K562 (cell line): ENCODE results near the gene IL17D. TPM values are rescaled to one million over a fixed set of nuclear protein-coding genes. Genes with fewer than 3 reads are reported as not detected.

Experiments
- ATAC-seq: fragments of 200-7000 bp; cut with Tn5 transposase; 3 replicates; pipeline ENCODE4 v1.9.1; 2020; ENCODE audit warnings: moderate library complexity
- BruUV-seq: library from RNA; stranded (reverse); fragments of 400-500 nt; replicated peaks from 2 replicates; lab custom pipeline; 2021; lab: Mats Ljungman, UMichigan
- CTCF ChIA-PET: fragments of 300-600 bp; formaldehyde crosslinking; extraction: SDS; loops from one replicate; lab custom pipeline; 2021; ENCODE audit warnings: low intra/inter-chr PET ratio; lab: Yijun Ruan, JAX
- POLR2A ChIA-PET: fragments of 300-600, 350-650 bp; sonication (Branson Sonifier 250); formaldehyde crosslinking; extraction: SDS; loops from one replicate; lab custom pipeline; 2021; ENCODE audit warnings: antibody characterized with exemption, inconsistent platforms; lab: Yijun Ruan, JAX
- DNase-seq, 4 experiments: peaks; one replicate each; pipeline versions ENCODE4 v3.0.0 to v3.0.0-alpha.2; 2011 to 2018; ENCODE audit warnings: low spot score in 3 of 4, mixed read lengths in 3 of 4; ENCODE audit errors: extremely low read depth in 1 of 4
- FAIRE-seq: peaks from 2 replicates; lab custom pipeline; 2011; peaks lifted over from hg19 to GRCh38; lab: Jason Lieb, UNC
- H2AFZ ChIP-seq: 2 replicates; pipeline ENCODE4 v1.6.0; 2011; ENCODE audit warnings: low read depth, low read length, control low read depth, inconsistent platforms
- H3K27ac ChIP-seq: fragments of 200-600 bp; 3 replicates; pipeline ENCODE4 v1.8.0; 2011; ENCODE audit warnings: low read depth, mild to moderate bottlenecking, control low read depth, inconsistent platforms, low read length, moderate library complexity, mixed read lengths; ENCODE audit errors: extremely low read depth
- H3K27me3 ChIP-seq, 2 experiments: fragments of 300-600 bp in 1 of 2; 2 replicates in 1 of 2; 3 replicates in 1 of 2; pipeline versions ENCODE4 v1.6.0 to v1.8.0; 2011; ENCODE audit warnings: inconsistent platforms in 2 of 2, low read length in 2 of 2, mild to moderate bottlenecking in 1 of 2, mixed read lengths in 1 of 2, moderate library complexity in 1 of 2; ENCODE audit not compliant: control insufficient read depth in 2 of 2, insufficient read depth in 2 of 2
- H3K36me3 ChIP-seq: fragments of 300-600 bp; 3 replicates; pipeline ENCODE4 v1.8.0; 2011; ENCODE audit warnings: mild to moderate bottlenecking, low read length, inconsistent platforms; ENCODE audit not compliant: control insufficient read depth, insufficient read depth
- H3K4me1 ChIP-seq, 2 experiments: fragments of 200-600 bp in 1 of 2; replicated peaks in 1 of 2; 2 replicates in 1 of 2; 3 replicates in 1 of 2; pipeline versions ENCODE4 v1.5.1 to v1.8.0; 2011; ENCODE audit warnings: inconsistent platforms in 2 of 2, low read length in 2 of 2, mild to moderate bottlenecking in 1 of 2, mixed read lengths in 1 of 2, moderate library complexity in 1 of 2; ENCODE audit not compliant: control insufficient read depth in 2 of 2, insufficient read depth in 2 of 2
- H3K4me2 ChIP-seq: 2 replicates; pipeline ENCODE4 v1.6.1; 2011; ENCODE audit warnings: low read length, control low read depth, inconsistent platforms, mixed read lengths; ENCODE audit not compliant: insufficient read depth
- H3K4me3 ChIP-seq: fragments of 200-600 bp; sonication (generic), shearing (Covaris generic); 2 replicates; pipeline ENCODE4 v1.5.1; 2016; ENCODE audit warnings: control low read depth, inconsistent platforms
- H3K79me2 ChIP-seq: fragments of 200-600 bp; 3 replicates; pipeline ENCODE4 v1.8.0; 2011; ENCODE audit warnings: low read length, inconsistent platforms; ENCODE audit not compliant: control insufficient read depth, insufficient read depth
- H3K9ac ChIP-seq, 2 experiments: 2 replicates each; pipeline versions ENCODE4 v1.6.0 to v1.6.1; 2011; ENCODE audit warnings: low read depth in 2 of 2, low read length in 2 of 2, control low read depth in 1 of 2, inconsistent platforms in 1 of 2, mild to moderate bottlenecking in 1 of 2, mixed read lengths in 1 of 2; ENCODE audit not compliant: insufficient read depth in 1 of 2
- H3K9me1 ChIP-seq: one replicate; pipeline ENCODE4 v1.6.0; 2011; ENCODE audit warnings: inconsistent platforms, mild to moderate bottlenecking, low read length, moderate library complexity; ENCODE audit not compliant: control insufficient read depth, insufficient read depth
- H3K9me3 ChIP-seq: replicated peaks from 2 replicates; pipeline ENCODE4 v1.5.1; 2011; ENCODE audit warnings: low read depth, low read length, inconsistent platforms; ENCODE audit not compliant: control insufficient read depth, insufficient read depth
- H4K20me1 ChIP-seq: replicated peaks from 2 replicates; pipeline ENCODE4 v1.6.1; 2011; ENCODE audit warnings: low read length, inconsistent platforms, mixed read lengths; ENCODE audit not compliant: control insufficient read depth, insufficient read depth
- GABPB1 ChIP-seq: sonication (generic); formaldehyde crosslinking; IDR thresholded peaks from 2 replicates; pipeline ENCODE4 v1.8.0; 2022; ENCODE audit warnings: mild to moderate bottlenecking, missing genetic modification reagents
- HMGN3 ChIP-seq: IDR thresholded peaks from 2 replicates; pipeline ENCODE4 v1.6.1; 2011; ENCODE audit warnings: borderline replicate concordance, low read depth, mild to moderate bottlenecking, mixed read lengths, low read length; ENCODE audit not compliant: insufficient read length; ENCODE audit errors: extremely low read depth
- MNT ChIP-seq, 2 experiments: fragments of 450-650 bp; conservative IDR thresholded peaks; 2 replicates each; pipeline ENCODE4 v1.6.1; 2017; ENCODE audit warnings: mild to moderate bottlenecking in 2 of 2, moderate library complexity in 2 of 2
- POLR2AphosphoS5 ChIP-seq: IDR thresholded peaks from 2 replicates; pipeline ENCODE4 v1.6.1; 2011; ENCODE audit warnings: mild to moderate bottlenecking, low read depth, low read length, moderate library complexity; ENCODE audit not compliant: control insufficient read depth, insufficient read depth
- VEZF1 ChIP-seq: fragments of 200-800 bp; sonication (Bioruptor generic); IDR thresholded peaks from 2 replicates; pipeline ENCODE4 v1.6.1; 2017; ENCODE audit warnings: missing genetic modification characterization, missing compliant biosample characterization
- ZNF589 ChIP-seq: fragments of 200-800 bp; sonication (Bioruptor generic); IDR thresholded peaks from 2 replicates; pipeline ENCODE4 v1.6.1; 2016; ENCODE audit warnings: low read depth, missing genetic modification characterization, missing compliant biosample characterization
- WGBS: fragments of 100-300 bp; shearing (Covaris generic); methylation state at CpG from one replicate; pipeline ENCODE4 v1.1.6; 2016; ENCODE audit warnings: low coverage, mixed read lengths; ENCODE audit not compliant: insufficient coverage; ENCODE audit errors: missing lambda C conversion rate; 5-methylcytosine and 5-hydroxymethylcytosine counted together
- in situ Hi-C: fragments of 300-500 bp; cut with MboI; formaldehyde crosslinking; loops from 4 replicates; pipeline ENCODE4 v1.15.0; 2018; ENCODE audit warnings: inconsistent platforms, mixed read lengths
- intact Hi-C: fragments of 100-400 bp; cut with micrococcal nuclease; formaldehyde crosslinking; loops from 2 replicates; pipeline ENCODE4 v1.14.2; 2022
- polyA plus RNA-seq, 8 experiments: library from polyadenylated mRNA; depleted of rRNA in 4 of 8; stranded (reverse) in 5 of 8; unstranded in 3 of 8; fragments of >200 nt; fragmentation: Nextera tagmentation in 2 of 8; fragmentation: Illumina TruSeq in 1 of 8; extraction: Ambion mirVana in 2 of 8; extraction: Trizol in 1 of 8; gene quantifications; 2 replicates each; pipeline versions ENCODE4 v1.2.1 to v1.2.3, GENCODE V29; 2011 to 2014; ENCODE audit warnings: inconsistent platforms in 1 of 8, missing spikeins in 1 of 8
- total RNA-seq, 7 experiments: library from RNA; depleted of rRNA in 6 of 7; stranded (reverse); fragments of >200 nt in 6 of 7; fragmentation: Illumina TruSeq in 2 of 7; extraction: Trizol in 2 of 7; gene quantifications; 2 replicates each; pipeline versions ENCODE4 v1.2.1 to v1.2.3, GENCODE V29; 2011 to 2021; ENCODE audit warnings: low replicate concordance in 1 of 7

IL17D gene
- total and polyA plus RNA-seq, 9 of the 15 experiments (the other 6 are each of a cell fraction or from before 2014, with no cell fraction given) = 0.04 to 0.55 (median 0.13) TPM; not detected in 4

GRCh38 chr13:20704459-20705069 is 1.1 kb downstream of the IL17D start:
- H3K27ac ChIP-seq = no peak overlapping the region
- 0 out of 2 replicates have a peak, but pooled peaks have one; percentile 0 for TF ChIP-seq VEZF1 (CRISPR knock-in tag)
- 0 out of 2 replicates have a peak, but pooled peaks have one; percentile 10 for TF ChIP-seq GABPB1 (CRISPR knock-in tag)
- TF ChIP-seq POLR2AphosphoS5 = no peak
- TF ChIP-seq MNT (conservative IDR thresholded peaks at IDR 0.05) = no peak
- TF ChIP-seq ZNF589 (CRISPR knock-in tag) = no peak
- TF ChIP-seq HMGN3 = no peak
- FAIRE-seq = no peak
- H3K4me3 ChIP-seq = peak overlapping the region; percentile 22; the same call in 1 of the 2 replicates
- no peaks in the 10 kb centered on the region for H4K20me1 ChIP-seq
- peak overlapping the region; percentile 59; the same call in 1 of the 2 replicates for H2AFZ ChIP-seq
- H3K27me3 ChIP-seq = peaks cover 17 to 21% of the 10 kb centered on the region in 2 experiments; a peak in 4 of 5 replicates
- peaks cover 4 to 11% of the 10 kb centered on the region in 2 experiments; a peak in 4 of 5 replicates for H3K4me1 ChIP-seq
- H3K9ac ChIP-seq = no peak overlapping the region; a peak in 1 of 4 replicates
- CTCF ChIA-PET = interaction anchor here (0.6 kb wide), 1 partner anchor 196 kb away, joined by 6 read pairs; no protein-coding TSS in a partner anchor
- POLR2A ChIA-PET = interaction anchor here (0.6 kb wide), 2 partner anchors 31 to 221 kb away, joined by 3 to 6 read pairs; no protein-coding TSS in a partner anchor
- no peak for DNase-seq
- H3K9me3 ChIP-seq = no peaks in the 10 kb centered on the region
- no peaks in the 10 kb centered on the region for H3K9me1 ChIP-seq
- BruUV-seq = no TSS peak
- H3K36me3 ChIP-seq = no peaks in the 10 kb centered on the region
- H3K4me2 ChIP-seq = peak overlapping the region; percentile 32; the same call in 1 of the 2 replicates
- 29% methylated on average over 8 of the region's 20 CpGs for WGBS
- ATAC-seq = peak; percentile 24
- intact Hi-C loops (no loop called here), in situ Hi-C loops (no loop called here)
- H3K79me2 ChIP-seq = no peaks in the 10 kb centered on the region
